Common myeloid progenitor, CD34-positive (primary cell): ENCODE data around the gene ZNF701.
"Not testable (repeated sequence)": the region's sequence is repeated elsewhere in the genome, so short reads cannot be mapped to it uniquely, and the experiment has no call there.

ENCODE experiments used
- CTCF ChIA-PET: fragments of 350-600 bp; sonication (Branson Sonifier 250); formaldehyde crosslinking; loops from one replicate; lab custom pipeline; 2021; ENCODE audit warnings: antibody characterized with exemption; lab: Charles Lee
- POLR2A ChIA-PET: fragments of 350-600 bp; sonication (Branson Sonifier 250); formaldehyde crosslinking; loops from one replicate; lab custom pipeline; 2021; ENCODE audit warnings: antibody characterized with exemption; lab: Charles Lee
- DNase-seq, 3 donors: peaks; one replicate each; pipeline versions ENCODE4 v3.0.0 to v3.0.0-alpha.2; 2013
- H3K27ac ChIP-seq, 2 experiments: 1 replicate in 1 of 2; 2 replicates in 1 of 2; pipeline ENCODE4 v1.7.0; 2013; ENCODE audit warnings: inconsistent platforms in 2 of 2, low read length in 2 of 2, mild to moderate bottlenecking in 2 of 2, low read depth in 1 of 2, moderate library complexity in 1 of 2; ENCODE audit not compliant: severe bottlenecking in 2 of 2, insufficient read depth in 1 of 2, poor library complexity in 1 of 2
- H3K27me3 ChIP-seq, 5 experiments: replicated peaks in 2 of 5; 1 replicate in 3 of 5; 2 replicates in 2 of 5; pipeline versions ENCODE4 v1.6.1 to v1.7.0; 2013; ENCODE audit warnings: low read length in 4 of 5, mild to moderate bottlenecking in 2 of 5, moderate library complexity in 2 of 5, inconsistent platforms in 1 of 5; ENCODE audit not compliant: insufficient read depth in 5 of 5, control insufficient read depth in 4 of 5
- H3K36me3 ChIP-seq, 4 experiments: 1 replicate in 2 of 4; 2 replicates in 2 of 4; pipeline versions ENCODE4 v1.6.1 to v1.7.0; 2013; ENCODE audit warnings: low read length in 3 of 4, control low read depth in 1 of 4, mild to moderate bottlenecking in 1 of 4; ENCODE audit not compliant: control insufficient read depth in 4 of 4, insufficient read depth in 4 of 4
- H3K4me1 ChIP-seq, 4 experiments: 1 replicate in 3 of 4; 2 replicates in 1 of 4; pipeline versions ENCODE4 v1.6.1 to v1.7.1; 2013; ENCODE audit warnings: low read length in 3 of 4, mild to moderate bottlenecking in 3 of 4, control low read depth in 1 of 4, inconsistent platforms in 1 of 4, moderate library complexity in 1 of 4; ENCODE audit not compliant: control insufficient read depth in 4 of 4, insufficient read depth in 4 of 4; ENCODE audit errors: control extremely low read depth in 1 of 4
- H3K4me3 ChIP-seq, 7 experiments: 1 replicate in 4 of 7; 2 replicates in 3 of 7; pipeline versions ENCODE4 v1.5.1 to v1.7.0; 2013; ENCODE audit warnings: mild to moderate bottlenecking in 7 of 7, low read length in 6 of 7, moderate library complexity in 6 of 7, inconsistent platforms in 2 of 7, low read depth in 2 of 7, control low read depth in 1 of 7; ENCODE audit not compliant: insufficient read depth in 4 of 7, control insufficient read depth in 1 of 7; ENCODE audit errors: extremely low read depth in 1 of 7
- H3K9me3 ChIP-seq, 5 experiments: 1 replicate in 4 of 5; 2 replicates in 1 of 5; pipeline versions ENCODE4 v1.6.1 to v1.7.1; 2013; ENCODE audit warnings: low read length in 4 of 5, mild to moderate bottlenecking in 2 of 5, inconsistent platforms in 1 of 5, low read depth in 1 of 5, moderate library complexity in 1 of 5; ENCODE audit not compliant: control insufficient read depth in 4 of 5, insufficient read depth in 2 of 5; ENCODE audit errors: control extremely low read depth in 1 of 5
- WGBS: methylation state at CpG from one replicate; pipeline ENCODE4 v1.1.5; 2013; ENCODE audit not compliant: insufficient coverage; 5-methylcytosine and 5-hydroxymethylcytosine counted together

Gene ZNF701

GRCh38 chr19:52542541-52542940 lies 27.5 kb upstream of the ZNF701 start:
- POLR2A ChIA-PET, H3K27me3 ChIP-seq, CTCF ChIA-PET, H3K27ac ChIP-seq, H3K4me1 ChIP-seq, H3K4me3 ChIP-seq, DNase-seq: not testable (repeated sequence)
- Histone ChIP-seq H3K9me3 (peaks cover 0 to 56% (median 43%) of the 10 kb centered on the region in 5 experiments), H3K36me3 (peaks cover 12 to 72% (median 42%) of the 10 kb centered on the region in 4 experiments)
- WGBS = 100% methylated on average over 5 of the region's 6 CpGs

DNA sequence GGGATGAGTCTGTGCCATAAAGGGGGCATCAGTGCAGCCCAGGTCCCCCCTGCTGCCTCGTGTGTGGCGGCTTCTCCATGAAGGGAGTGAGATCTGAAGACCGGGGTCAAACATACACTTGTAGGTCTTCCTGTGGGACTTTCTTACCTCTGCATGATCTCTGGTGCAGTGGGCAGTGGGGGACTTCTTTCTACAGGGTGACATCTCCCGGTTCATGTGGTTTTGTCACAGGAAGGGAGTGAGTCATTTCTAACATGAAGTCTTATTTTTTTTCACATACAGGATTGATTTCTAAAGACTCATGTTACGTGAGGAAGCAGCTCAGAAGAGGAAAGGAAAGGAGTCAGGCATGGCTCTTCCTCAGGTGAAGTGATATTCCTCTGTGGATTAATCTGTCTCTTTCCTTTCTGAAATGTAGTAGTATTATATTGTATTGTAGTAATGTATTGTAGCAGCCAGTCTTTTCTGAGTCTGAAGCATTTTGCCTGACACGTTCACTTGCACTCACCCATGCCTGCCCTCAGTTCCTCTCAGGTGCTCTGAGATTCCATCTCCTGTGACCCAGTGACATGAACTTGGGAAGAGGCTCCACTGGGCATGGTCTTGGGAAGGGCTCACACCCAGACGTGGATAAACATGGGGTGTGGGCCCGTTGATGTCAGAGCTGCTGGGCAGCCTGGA lies 27.0 kb upstream of the ZNF701 start:
- DNase-seq = peak in 2 of 3 donors; percentile 40 to 49
- peaks cover 0 to 60% (median 48%) of the 10 kb centered on the region in 5 experiments for H3K9me3 ChIP-seq
- peaks cover 0 to 9% (median under 1%) of the 10 kb centered on the region in 4 experiments for H3K4me1 ChIP-seq
- H3K4me3 ChIP-seq = no peak overlapping the region
- H3K27ac ChIP-seq = no peak overlapping the region
- ChIA-PET CTCF (no interaction called here), POLR2A (no interaction called here)
- no peaks in the 10 kb centered on the region for H3K27me3 ChIP-seq
- peaks cover 15 to 78% (median 44%) of the 10 kb centered on the region in 4 experiments for H3K36me3 ChIP-seq
- 94% methylated on average over 5 of the region's 8 CpGs for WGBS

DNA sequence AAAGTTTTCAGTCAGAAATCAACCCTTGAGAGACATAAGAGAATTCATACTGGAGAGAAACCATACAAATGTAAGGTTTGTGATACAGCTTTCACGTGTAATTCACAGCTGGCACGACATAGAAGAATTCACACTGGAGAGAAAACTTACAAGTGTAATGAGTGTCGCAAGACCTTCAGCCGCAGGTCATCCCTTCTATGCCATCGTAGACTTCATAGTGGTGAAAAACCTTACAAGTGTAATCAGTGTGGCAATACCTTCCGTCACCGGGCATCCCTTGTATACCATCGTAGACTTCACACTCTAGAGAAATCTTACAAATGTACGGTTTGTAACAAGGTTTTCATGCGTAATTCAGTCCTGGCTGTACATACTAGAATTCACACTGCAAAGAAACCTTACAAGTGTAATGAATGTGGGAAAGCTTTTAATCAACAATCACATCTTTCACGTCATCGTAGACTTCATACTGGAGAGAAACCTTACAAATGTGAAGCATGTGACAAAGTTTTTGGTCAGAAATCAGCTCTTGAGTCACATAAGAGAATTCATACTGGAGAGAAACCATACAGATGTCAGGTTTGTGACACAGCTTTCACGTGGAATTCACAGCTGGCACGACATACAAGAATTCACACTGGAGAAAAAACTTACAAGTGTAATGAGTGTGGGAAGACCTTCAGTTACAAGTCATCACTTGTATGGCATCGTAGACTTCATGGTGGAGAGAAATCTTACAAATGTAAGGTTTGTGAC lies 15.7 kb upstream of the ZNF701 start:
- H3K9me3 ChIP-seq = peaks cover 13 to 85% (median 67%) of the 10 kb centered on the region in 5 experiments
- no peaks in the 10 kb centered on the region for H3K27me3 ChIP-seq
- H3K36me3 ChIP-seq = peaks cover 29 to 83% (median 47%) of the 10 kb centered on the region in 4 experiments
- no peaks in the 10 kb centered on the region for H3K4me1 ChIP-seq
- H3K27ac ChIP-seq = no peak overlapping the region
- POLR2A ChIA-PET = no interaction called here
- peak overlapping the region in 1 of 7 experiments; percentile 4 for H3K4me3 ChIP-seq
- CTCF ChIA-PET = no interaction called here
- no peak for DNase-seq
- WGBS = over 99% methylated on average over 12 of the region's 15 CpGs

DNA sequence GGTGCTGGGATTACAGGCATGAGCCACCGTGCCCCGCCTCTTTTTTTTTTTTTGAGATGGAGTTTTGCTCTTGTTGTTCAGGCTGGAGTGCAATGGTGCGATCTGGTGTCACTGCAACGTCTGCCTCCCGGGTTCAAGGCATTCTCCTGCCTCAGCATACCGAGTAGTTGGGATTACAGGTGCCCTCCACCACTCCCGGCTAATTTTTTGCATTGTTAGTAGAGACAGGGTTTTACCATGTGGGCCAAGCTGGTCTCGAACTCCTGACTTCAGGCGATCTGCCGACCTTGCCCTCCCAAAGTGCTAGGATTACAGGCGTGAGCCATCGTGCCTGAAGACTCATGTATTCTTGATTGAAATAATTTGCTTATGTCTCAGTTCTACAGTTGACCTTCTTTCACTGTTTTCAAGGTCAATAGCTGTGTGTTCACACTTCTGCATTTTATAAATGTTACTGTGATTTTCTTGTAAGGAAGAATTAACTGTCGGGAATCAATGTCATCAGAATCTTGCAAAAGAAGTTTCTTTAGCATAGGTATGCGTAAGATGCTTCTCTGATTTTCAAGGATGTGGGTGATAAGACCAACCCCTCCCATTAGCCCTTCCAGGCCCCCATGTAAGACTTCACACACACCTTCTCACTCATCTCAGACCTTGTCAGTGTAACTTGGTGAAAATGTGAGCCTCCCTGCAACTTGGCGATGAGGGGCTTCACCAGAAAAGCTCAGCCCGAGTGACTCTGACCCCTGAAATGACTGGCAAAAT lies 12.7 kb upstream of the ZNF701 start:
- H3K9me3 ChIP-seq = peaks cover 22 to 86% (median 76%) of the 10 kb centered on the region in 5 experiments
- H3K27me3 ChIP-seq = no peaks in the 10 kb centered on the region
- H3K36me3 ChIP-seq = peaks cover 29 to 81% (median 50%) of the 10 kb centered on the region in 4 experiments
- no peak overlapping the region for H3K27ac ChIP-seq
- ChIA-PET CTCF (no interaction called here), POLR2A (no interaction called here)
- H3K4me1 ChIP-seq = no peaks in the 10 kb centered on the region
- DNase-seq = no peak
- H3K4me3 ChIP-seq = no peak overlapping the region
- WGBS = 97% methylated on average over 6 of the region's 16 CpGs

DNA sequence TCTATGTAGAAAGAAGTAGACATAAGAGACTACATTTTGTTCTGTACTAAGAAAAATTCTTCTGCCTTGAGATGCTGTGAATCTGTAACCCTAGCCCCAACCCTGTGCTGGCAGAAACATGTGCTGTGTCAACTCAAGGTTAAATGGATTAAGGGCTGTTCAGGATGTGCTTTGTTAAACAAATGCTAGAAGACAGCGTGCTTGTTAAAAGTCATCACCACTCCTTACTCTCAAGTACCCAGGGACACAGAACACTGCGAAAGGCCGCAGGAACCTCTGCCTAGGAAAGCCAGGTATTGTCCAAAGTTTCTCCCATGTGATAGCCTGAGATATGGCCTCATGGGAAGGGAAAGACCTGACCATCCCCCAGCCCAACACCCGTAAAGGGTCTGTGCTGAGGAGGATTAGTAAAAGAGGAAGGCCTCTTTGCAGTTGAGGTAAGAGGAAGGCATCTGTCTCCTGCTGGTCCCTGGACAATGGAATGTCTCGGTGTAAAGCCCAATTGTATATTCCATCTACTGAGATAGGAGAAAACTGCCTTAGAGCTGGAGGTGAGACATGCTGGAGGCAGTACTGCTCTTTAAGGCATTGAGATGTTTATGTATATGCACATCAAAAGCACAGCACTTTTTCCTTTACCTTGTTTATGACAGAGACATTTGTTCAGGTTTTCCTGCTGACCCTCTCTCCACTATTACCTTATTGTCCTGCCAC lies 11.2 kb upstream of the ZNF701 start:
- peaks cover 20 to 80% (median 45%) of the 10 kb centered on the region in 4 experiments for H3K36me3 ChIP-seq
- H3K4me1 ChIP-seq, CTCF ChIA-PET, POLR2A ChIA-PET, H3K27ac ChIP-seq, DNase-seq, H3K27me3 ChIP-seq: not testable (repeated sequence)
- peak overlapping the region in 1 of 7 experiments; percentile 13 for H3K4me3 ChIP-seq
- H3K9me3 ChIP-seq = peaks cover 24 to 87% (median 68%) of the 10 kb centered on the region in 5 experiments
- WGBS = 100% methylated on average over 2 of the region's 5 CpGs

DNA sequence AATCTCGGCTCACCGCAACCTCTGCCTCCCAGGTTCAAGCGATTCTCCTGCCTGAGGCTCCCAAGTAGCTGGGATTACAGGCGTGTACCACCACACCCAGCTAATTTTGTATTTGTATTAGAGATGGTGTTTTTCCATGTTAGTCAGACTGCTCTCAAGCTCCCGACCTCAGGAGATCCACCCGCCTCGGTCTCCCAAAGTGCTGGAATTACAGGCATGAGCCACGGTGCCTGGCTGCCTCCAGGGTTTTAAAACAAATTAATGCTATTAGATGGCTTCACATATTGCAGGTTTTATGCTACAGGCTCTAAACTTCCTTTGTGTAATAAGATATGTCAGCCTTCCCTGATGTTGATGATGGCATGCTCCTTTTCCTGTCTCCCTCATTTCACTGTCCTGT lies 8.5 kb upstream of the ZNF701 start:
- peaks cover 11 to 79% (median 61%) of the 10 kb centered on the region in 5 experiments for H3K9me3 ChIP-seq
- H3K27me3 ChIP-seq, H3K4me1 ChIP-seq, CTCF ChIA-PET, H3K4me3 ChIP-seq, DNase-seq, POLR2A ChIA-PET, H3K27ac ChIP-seq: not testable (repeated sequence)
- peaks cover 8 to 69% (median 35%) of the 10 kb centered on the region in 4 experiments for H3K36me3 ChIP-seq
- WGBS = 100% methylated on average over 4 of the region's 8 CpGs
